ENCODE measurements around the gene SVIL. TPM values are rescaled to one million over a fixed set of nuclear protein-coding genes. Genes with fewer than 3 reads are reported as not detected.
"Not testable (repeated sequence)": the region's sequence is repeated elsewhere in the genome, so short reads cannot be mapped to it uniquely, and the experiment has no call there.

SVIL gene
- polyA plus RNA-seq, 3 donors: 39.1 to 42.4 (median 39.3) TPM

DNA sequence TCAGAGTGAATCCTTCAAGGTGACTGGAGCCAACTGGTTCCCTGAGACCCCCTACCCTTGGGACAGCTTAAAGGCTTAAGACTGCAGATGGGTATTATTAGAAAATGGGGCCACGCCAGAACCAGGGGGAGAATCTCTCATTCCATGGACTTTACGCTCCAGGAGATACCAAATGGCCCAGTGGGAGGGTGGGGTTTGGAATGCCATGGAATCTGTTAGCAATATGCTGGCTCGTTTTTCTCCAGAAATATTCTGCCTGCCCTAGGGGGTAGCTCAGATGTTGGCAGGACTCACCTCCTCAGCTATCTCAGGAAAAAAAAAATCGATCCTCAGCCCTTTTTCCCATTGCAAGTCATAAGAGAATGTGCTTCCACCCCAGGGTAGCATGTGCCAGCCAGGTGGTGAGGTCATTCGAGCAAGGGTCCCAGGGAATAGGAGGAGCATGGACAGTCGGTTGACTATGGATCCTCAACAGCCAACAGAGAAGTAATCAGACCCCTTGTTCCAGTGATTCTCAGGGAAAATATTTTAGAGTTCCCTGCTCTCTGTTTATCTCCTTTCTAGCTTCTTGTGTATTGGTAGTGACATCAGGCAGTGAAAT is 22.9 kb downstream of the SVIL start:
- no peak for DNase-seq (ENCODE audit: extremely low read depth in 1 of 11, low read depth in 9 of 11, low spot score in 4 of 11)

DNA sequence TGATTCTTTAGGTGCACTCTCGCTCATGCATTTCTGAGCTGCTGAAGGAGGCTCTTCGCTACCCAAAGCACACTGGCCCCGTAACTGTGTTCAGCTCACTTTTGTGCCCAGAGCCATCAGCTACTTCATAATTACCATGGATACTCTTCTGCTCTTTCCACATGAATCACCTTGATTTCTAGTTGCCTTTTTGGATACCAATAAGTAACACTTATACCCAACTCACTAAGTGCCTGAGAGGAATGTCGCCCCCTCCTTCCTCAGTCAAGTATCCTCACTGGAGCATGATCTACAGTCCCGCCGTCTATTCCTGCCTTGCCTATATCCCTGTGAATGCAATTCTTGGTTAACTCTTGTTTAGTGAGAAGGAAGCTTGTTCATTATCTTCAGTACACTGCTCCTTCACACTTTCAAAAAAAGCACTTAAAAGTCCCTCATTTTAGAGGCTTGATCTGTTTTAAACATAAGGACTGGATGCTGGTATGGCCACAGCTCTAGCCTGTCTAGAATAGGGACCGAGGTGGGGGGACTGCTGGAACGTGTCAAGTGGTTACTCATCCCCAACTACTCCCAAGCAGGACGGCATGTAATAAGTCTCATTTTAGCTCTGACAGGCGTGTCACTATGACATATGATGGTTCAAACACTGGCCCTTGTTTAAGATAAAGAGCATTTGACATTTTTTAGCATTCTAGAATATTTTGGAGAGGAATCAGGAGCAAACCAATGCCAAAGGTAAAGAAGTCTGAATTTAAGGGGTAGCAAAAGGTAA is 23.7 kb downstream of the SVIL start:
- DNase-seq (ENCODE audit: extremely low read depth in 1 of 11, low read depth in 9 of 11, low spot score in 4 of 11): no peak

DNA sequence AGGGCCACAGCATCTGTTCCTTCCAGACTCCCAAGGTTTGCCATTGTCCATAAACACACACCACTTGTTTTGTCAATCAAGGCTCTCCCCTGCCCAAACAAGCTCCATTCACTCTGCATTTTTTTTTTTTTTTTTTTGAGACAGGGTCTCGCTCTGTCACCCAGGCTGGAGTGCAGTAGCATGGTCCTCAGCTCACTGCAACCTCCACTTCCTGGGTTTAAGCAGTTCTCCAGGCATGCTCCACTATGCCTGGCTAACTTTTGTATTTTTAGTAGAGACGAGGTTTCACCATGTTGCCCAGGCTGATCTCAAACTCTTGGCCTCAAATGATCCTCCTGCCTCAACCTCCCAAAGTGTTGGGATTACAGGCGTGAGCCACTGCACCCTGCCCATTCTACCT is 24.4 kb downstream of the SVIL start:
- DNase-seq (ENCODE audit: extremely low read depth in 1 of 11, low read depth in 9 of 11, low spot score in 4 of 11): not testable (repeated sequence)

DNA sequence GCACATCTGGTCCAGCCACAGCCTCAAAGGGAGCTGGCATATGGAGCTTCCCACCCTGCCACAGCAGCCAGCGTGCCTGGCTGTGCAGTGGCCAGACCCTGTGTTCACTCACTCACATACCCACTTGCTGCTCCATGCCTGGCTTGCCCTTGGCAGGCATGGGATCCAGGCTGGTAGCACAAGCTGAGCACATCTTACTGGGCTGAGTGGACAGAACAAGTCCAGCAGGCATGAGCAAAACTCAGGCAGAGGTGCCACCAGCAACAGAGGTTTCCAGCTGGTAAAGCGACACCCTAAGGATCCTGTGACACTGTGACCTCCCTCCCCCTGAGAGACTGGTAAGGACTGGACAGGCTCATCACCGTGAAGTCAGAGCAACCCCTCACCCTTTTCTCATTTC is 25.1 kb downstream of the SVIL start:
- no peak for DNase-seq (ENCODE audit: extremely low read depth in 1 of 11, low read depth in 9 of 11, low spot score in 4 of 11)

DNA sequence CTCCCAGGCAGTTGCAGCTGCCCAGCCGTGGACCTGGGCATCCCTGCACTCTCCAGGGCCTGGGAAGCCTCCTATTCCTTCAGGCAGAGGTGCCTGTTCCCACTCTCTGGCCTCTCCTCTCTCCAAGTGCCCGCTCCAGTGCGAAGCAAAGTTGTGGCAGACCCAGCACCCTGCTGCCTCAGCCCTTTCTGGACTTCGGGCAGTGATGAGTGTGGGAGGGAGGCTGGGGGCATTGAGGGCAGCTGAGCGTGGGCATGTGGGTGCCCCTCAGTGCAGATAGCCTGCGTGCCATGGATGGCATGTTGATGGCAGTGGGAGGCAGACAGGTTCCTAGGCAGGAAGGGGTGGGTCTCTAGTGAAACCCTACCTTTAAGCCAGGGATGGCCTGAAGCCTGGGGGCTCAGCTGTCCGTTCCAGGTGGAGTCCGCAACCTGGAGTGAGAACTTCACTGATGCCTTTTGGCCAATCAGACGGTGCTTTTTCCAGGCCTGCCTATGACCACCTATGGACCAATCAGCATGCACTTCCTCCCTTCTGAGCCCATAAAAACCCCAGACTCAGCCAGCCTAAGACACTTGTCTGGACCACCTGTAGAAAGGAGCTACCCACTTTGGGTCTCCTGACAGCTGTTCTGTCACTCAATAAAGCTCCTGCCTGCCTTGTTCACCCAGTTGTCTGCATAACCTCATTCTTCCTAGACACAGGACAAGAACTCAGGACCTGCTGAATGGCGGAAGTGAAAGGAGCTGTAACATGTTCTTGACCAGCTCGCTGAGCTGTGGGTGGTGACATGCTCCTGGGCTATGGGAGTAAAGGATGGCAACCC is 26.1 kb downstream of the SVIL start:
- no peak for DNase-seq (ENCODE audit: extremely low read depth in 1 of 11, low read depth in 9 of 11, low spot score in 4 of 11)

DNA sequence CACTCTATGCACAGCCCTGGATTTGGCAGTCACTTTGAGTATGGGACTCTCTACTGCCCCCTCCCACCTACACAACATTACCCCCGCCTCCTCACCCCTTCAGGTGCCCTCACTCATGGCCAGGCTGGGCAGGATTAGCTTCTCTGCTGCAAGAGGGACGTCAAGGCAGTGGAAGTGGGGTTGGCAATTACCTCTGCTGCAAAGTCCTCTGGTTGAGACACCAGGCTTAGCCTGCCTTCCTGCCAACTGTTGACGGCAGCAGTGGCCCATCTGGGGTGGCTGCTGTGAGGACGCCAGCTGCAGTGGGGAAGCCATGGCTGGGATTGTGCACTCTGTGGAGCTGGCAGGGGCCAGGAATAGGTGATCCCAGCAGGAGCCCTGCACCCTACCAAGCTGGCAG is 26.7 kb downstream of the SVIL start:
- DNase-seq (ENCODE audit: extremely low read depth in 1 of 11, low read depth in 9 of 11, low spot score in 4 of 11): no peak

DNA sequence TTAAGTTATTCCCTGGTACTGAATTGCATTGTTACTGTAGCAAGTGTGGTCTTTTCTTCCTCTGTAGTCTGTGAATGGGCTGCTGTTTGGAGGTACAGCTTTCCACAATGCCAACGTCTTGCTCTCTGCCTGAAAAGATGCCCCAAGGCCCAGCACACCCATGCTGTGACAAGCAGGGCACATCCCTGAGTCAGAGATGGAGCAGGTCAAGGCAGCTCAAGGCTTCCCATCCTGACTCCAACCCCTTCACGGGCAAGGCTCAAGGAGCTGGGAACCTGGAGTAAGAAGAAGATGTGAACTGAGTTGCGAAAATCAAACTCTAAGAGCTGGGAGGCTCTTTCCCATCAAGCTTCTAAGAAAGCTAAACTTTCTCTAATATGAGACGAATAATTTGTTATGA is 27.2 kb downstream of the SVIL start:
- no peak for DNase-seq (ENCODE audit: extremely low read depth in 1 of 11, low read depth in 9 of 11, low spot score in 4 of 11)

DNA sequence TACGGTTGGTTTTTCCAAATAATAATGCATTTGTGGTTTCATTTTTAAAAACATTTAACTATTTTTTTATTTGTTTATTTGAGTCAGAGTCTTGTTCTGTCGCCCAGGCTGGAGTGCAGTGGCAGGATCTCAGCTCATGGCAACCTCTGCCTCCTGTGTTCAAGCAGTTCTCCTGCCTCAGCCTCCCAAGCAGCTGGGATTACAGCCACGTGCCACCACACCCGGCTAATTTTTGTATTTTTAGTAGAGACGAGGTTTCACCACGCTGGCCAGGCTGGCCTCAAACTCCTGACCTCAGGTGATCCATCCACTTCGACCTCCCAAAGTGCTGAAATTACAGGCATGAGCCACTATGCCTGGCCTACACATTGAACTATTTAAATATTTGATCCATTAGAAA is 28.1 kb downstream of the SVIL start:
- not testable (repeated sequence) for DNase-seq (ENCODE audit: extremely low read depth in 1 of 11, low read depth in 9 of 11, low spot score in 4 of 11)

DNA sequence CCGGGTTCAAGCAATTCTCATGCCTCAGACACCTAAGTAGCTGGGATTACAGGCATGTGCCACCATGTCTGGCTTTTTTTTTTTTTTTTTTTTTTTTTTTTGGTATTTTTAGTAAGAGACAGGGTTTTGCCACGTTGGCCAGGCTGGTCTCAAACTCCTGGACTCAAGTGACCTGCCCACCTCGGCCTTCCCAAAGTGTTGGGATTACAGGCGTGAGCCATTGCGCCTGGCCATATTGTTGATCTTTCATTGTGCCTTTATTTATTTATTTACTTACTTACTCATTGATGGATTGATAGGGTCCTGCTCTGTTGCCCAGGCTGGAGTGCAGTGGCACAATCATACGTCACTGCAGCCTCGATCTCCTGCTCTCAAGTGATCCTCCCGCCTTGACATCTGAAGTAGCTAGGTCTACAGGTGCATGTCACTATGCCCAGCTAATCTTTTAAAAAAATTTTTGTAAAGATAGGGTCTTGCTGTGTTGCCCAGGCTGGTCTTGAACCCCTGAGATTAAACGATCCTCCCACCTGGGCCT is 30.4 kb downstream of the SVIL start:
- no peak for DNase-seq (ENCODE audit: extremely low read depth in 1 of 11, low read depth in 9 of 11, low spot score in 4 of 11)

DNA sequence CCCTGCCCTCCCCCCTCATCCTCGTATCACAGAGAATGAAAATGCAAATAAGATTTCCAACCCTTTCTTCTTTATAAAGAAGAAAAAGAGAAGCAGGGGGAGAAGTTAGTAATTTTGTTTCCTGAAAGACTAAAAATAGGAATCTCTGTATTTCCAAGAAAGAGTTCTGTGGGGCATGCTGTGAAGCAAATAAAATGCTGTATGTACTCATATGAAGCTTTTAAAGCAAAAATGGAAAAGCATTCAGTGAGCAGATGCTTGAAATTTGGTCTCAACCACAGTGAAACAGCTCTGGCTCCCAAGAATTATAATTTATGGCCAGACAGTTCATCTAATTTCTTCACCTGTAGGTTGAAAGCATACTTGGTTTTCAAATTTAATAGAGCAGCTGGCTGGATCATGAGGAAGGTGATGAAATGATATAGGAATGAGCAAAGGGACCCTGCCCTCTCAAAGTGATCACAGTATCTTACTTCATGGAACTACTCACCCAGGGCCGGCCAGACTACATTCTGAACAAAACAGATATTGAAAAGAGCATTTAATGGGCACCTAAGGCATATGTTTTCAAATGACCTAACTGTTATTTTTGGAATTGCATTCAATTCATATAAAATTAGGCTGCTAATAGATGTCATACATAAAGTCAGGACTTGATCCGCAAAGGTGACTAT is 31.4 kb downstream of the SVIL start:
- DNase-seq (ENCODE audit: extremely low read depth in 1 of 11, low read depth in 9 of 11, low spot score in 4 of 11): no peak

DNA sequence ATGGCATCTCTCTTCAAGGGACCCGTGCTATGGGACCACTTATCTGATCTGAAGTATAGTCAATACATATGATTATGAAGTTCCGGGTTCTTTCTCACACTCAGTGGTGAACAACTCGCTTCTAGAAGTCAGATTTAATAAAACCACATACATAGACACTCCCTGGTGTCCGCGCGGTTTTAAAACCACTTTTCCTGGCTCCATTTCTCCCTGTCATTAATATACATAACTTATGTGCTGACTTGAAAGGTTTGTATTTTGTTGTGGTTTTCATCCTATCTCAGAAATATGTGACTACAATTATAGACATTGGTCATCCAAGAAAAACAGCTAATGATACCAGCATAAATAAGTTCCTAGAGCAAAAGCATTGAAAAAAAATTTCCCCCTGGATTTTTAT is 34.0 kb downstream of the SVIL start:
- DNase-seq (ENCODE audit: extremely low read depth in 1 of 11, low read depth in 9 of 11, low spot score in 4 of 11): no peak

DNA sequence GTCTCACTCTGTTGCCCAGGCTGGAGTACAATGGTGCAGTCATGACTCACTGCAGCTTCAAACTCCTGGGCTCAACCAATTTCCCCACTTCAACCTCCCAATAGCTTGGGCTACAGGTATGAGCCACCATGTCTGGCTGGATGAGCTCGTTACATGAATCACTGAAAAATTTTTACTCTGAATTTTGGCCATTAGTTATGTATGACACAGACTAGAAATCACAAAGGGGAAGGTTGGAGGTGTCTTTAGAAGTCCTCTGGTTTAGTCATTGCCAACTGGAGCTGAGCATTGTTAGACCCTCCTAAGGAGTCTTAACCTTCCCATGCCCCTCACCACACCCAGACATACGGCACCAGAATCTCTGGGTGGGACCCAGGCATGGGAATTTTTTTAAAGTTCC is 34.7 kb downstream of the SVIL start:
- DNase-seq (ENCODE audit: extremely low read depth in 1 of 11, low read depth in 9 of 11, low spot score in 4 of 11): no peak

DNA sequence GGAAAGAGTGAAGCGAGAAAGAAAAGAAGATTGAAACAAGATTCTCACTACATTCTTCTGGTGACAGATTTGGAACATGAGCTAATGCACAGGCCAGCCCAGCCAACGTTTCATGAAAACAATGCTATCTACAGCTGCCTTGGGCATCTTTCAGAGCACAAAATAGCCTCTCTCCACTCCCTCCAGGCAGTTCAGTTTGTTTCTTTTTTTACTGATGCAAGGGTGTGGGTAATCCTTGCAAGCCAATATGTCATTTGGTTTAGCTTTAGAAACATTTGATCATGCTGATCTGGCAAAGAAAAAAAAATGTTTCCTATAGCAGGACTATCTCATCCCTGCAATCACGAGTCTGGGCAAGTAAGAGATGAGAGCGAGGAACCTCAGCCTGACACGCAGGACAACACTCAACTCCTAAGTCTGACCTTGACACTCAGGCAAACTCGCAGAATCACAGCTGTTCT is 35.9 kb downstream of the SVIL start:
- no peak for DNase-seq (ENCODE audit: extremely low read depth in 1 of 11, low read depth in 9 of 11, low spot score in 4 of 11)

DNA sequence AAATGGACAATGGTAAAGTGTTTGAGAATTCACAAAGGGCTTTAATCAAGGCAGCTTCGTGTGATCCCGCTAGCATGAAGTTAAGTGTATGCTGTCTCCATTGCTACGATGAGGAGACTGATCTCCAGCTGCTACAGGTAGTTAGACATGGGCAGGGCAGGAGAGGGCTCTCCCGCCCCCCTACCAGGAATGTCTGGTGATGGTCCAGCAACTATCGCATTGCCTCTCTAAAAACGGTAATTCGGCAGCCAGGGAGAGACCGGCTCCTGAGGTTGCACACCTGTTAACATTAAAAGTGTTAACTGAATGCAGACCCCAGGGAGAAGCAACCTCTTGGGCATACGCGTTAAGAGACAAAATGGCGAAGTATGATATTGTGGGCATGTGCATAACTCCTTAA is 37.9 kb downstream of the SVIL start:
- DNase-seq (ENCODE audit: extremely low read depth in 1 of 11, low read depth in 9 of 11, low spot score in 4 of 11): no peak

DNA sequence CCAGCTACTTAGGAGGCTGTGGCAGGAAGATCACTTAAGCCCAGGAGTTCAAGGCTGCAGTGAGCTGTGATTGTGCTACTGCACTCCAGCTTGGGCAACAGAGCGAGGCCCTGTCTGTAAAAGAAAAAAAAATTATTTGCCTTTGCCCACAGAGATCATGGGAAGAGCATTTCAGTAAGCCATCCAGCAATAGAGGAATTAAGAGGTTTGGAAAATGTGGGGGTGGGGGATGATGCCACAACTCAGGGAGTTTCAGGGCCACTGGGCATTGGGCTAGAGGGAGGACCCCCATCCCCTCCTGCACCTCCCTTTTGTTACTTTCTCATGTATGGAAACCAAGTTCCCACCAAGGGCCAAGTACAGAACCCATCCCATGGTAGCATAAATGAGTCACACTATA is 38.4 kb downstream of the SVIL start:
- no peak for DNase-seq (ENCODE audit: extremely low read depth in 1 of 11, low read depth in 9 of 11, low spot score in 4 of 11)

DNA sequence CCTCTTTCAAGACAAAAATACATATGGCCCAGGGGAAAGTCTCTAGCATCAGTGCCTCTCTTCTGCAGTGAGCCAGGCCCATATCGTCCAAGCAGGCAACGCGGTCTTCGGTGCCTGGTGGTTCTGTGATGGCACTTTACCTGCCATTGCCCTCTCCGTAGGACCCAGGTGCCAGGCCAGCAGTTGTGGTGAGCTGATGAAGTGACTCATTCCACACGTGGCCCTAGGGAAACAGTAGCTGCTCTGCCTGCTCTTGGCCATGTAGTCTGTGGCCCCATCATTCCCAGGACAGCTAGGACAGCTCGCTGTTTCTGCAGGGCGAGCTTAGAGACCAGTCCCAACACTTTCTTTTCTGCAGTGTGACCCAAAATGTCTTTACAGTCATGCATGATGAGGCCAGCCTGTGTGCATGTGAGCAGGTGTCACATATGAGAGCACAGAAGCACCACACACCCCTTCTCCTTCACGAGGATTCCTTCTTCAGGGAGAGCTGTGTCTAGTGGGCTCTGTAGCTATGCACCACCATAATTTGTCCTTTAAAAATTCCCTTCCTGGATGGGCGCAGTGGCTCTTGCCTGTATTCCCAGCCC is 39.0 kb downstream of the SVIL start:
- DNase-seq (ENCODE audit: extremely low read depth in 1 of 11, low read depth in 9 of 11, low spot score in 4 of 11): no peak

DNA sequence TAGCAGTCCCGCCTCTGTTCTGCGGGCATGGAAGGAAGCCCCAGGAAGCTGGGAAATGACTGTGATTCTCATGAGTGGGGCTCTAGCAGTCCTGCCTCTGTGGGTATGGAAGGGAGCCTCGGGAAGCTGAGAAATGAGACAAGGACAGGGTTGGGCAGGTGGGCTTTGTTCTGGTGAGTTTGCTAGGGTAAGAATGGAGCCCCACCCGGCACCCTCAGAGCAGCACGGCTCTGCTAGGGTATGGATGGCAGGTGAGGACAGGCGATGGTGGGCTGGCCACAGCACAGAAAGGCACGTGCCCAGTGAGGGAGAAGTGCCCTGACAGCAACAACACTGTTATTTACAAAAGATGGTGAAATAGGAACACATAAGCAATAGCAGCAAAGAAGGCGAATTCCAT is 39.6 kb downstream of the SVIL start:
- no peak for DNase-seq (ENCODE audit: extremely low read depth in 1 of 11, low read depth in 9 of 11, low spot score in 4 of 11)

DNA sequence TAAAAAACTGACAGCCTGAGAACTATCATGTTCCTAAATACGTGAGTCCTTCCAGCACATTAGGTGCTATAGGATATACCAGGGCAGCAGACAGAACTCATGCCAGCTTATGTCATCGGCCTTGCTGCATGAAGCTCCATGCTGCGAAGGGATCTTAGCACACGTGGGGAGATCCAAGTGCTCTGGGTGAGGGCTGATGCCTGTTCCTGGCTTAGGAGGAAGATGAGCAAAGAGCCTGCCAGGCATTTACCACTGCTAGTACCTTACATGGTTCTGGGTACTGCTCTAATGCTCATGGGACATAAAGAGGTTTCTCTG is 43.2 kb downstream of the SVIL start:
- DNase-seq (ENCODE audit: extremely low read depth in 1 of 11, low read depth in 9 of 11, low spot score in 4 of 11): no peak
